Measurements from ENCODE around the gene IL36A.

GRCh38 chr2:113005030-113005509 is at the start of gene IL36A:
- TF ChIP-seq EZH2 (IDR thresholded peaks at IDR 0.05; ENCODE audit: low read length) (no peak), CTCF (optimal IDR thresholded peaks at IDR 0.05 in 1 of 3, IDR thresholded peaks at IDR 0.05 in 1 of 3, conservative IDR thresholded peaks at IDR 0.05 in 1 of 3; ENCODE audit: extremely low read depth in 1 of 3, insufficient read depth in 2 of 3, low read length in 3 of 3) (no peak)
